HL-60/S4 treated with phorbol 12-myristate 13-acetate at 8.2 ng/mL for 4 days and 3 days (cell line): ENCODE data around the gene HMOX1.
"Not testable (repeated sequence)": the region's sequence is repeated elsewhere in the genome, so short reads cannot be mapped to it uniquely, and the experiment has no call there.

Source experiments
- in situ Hi-C: fragments of 300-500 bp; cut with MboI; formaldehyde crosslinking; loops from 2 replicates; pipeline ENCODE4 v1.15.0; 2022; ENCODE audit warnings: low sequenced_read_pairs

The HMOX1 gene

DNA sequence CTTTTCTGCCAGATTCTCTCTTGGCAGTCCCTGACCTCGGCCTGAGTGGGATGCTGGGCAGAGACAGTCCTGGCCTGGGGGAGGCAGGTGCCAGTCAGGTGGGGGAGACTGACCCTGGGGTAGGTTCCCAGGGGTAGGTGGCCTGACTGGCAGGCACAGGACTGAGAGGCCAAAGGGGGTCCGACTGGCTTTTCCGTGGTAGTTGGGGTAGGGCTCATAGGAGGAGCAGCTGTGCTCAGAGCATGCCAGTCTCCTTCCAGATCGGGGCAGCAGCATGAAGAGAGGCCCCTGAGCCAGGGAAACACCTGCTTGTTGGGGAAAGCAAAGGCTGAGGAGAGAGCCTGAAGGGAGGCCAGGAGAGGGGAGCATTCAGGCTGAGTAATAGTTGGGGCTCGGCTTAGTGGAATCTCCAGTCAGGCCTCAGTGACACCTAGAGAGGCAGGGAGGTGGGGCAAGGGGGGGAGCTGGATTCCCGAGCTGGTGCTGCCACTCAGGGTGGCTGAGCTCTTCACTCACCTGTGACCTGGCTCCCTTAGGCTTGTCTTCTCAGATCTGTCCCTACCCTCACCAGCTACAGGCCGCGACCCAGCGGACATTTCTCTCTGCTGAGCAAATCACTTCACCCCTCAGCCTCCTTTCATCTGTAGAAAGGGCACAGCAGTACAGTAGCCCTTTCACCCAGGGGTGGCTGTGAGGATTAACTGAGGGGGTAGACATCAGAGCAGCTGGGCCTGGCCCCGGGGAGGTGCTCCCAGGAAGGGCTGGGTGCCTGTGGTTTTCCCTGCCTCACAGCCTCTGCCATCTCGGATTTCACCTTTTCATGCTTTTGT lies 45.3 kb downstream of the HMOX1 start:
- in situ Hi-C loops = no loop called here

DNA sequence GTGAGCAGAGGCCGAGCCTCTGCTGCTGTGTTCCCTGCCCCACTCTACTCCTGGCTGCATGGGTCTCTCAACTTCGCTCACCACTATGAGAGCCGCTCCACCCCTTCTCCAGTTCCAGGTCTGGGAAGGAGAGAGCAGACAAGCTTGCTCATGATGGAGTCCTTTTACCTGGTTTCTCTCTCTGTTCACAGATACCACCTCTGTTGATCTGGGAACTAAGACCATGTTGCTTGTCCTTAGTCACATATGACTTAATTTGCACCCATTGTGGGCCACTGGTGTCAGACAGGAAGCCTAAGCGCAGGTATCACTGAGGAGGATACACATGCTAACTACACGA lies 45.9 kb downstream of the HMOX1 start:
- in situ Hi-C loops = no loop called here

DNA sequence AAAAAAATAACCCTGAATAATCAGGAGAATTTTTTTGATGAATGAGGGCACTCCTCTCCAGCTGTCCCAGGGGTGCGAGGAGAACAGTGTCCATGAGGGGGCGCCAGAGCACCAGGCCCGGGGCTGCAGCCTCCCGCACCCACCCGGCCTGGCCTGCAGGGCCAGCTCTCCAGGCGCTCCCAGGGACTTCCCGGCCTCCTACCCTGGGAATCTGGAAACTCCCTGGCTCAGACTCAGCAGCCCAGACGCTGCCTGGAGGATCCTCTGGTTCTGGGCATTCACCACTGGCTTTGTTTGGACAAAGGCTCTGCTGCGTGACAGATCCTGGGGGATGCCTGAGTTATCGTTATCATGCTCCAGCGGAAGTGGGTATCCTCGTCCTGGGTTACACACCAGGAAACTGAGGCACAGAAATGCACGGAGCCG lies 50.0 kb downstream of the HMOX1 start:
- in situ Hi-C loops = no loop called here

DNA sequence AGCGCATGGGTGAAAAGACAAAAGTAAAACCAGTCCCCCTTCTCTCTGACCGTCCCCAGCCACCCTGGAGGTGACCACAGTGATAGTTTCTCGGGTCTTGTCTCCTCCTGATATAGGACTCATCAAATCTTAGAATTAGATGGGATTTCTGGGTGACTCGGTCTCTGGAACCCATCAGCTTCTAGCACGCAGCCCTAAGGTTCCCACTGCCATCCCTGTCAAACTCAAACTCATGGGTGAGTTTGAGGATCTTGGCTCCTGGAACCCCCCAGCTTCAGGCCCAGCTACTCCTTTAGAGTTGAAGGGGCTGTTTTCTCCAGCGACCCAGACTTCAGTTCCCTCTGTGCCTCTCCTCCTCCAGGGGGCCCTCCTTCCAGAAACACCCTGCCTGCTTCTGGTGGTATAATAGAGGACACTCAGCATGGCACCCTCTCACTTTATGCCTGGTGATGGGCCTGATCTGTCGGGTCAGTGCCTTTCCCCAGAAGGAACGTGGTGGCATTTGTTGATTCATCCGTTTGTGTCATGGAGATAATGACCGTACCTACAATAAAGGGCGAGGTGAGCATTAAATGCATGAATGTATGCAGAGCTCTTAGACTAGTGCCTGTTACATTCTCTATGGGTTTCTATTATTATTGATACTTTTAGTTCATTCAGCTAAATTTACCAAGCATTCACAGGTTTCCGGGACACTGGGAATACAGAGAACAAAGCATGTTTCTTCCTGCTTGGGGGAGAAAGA lies 50.8 kb downstream of the HMOX1 start:
- in situ Hi-C loops = no loop called here

DNA sequence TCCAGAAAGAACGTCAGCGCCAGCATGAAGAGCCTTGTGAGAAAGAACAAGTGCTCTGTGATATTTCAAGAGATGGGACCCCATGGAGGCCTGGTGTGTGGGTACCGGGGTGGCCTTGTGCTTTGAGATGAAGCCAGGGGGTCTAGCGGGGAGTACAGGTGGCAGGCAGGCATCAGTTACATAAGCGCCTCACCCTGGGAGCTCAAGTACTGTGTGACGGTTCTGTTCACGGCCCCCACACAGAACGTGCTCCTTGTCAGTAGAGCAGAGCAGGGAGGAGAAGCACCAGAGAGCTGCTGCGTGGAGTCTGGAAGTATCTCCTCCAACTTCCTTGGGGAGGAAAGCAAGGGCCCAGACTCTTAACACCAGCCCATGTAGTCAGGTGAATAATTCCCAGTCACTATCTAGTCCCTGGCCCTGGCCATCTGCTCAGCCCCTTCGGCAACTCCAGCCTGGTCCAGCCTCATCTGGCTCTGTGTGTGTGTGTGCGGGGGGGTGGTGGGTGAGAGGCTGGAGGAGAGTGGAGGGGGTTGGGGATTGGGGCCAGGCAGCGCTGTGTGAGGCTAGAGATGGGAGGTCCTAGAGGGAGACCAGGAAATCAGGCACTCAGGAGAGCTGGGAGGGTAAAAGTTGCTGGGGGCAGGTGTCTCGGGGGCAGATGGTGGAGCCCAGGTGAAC lies 51.5 kb downstream of the HMOX1 start:
- in situ Hi-C loops = no loop called here

DNA sequence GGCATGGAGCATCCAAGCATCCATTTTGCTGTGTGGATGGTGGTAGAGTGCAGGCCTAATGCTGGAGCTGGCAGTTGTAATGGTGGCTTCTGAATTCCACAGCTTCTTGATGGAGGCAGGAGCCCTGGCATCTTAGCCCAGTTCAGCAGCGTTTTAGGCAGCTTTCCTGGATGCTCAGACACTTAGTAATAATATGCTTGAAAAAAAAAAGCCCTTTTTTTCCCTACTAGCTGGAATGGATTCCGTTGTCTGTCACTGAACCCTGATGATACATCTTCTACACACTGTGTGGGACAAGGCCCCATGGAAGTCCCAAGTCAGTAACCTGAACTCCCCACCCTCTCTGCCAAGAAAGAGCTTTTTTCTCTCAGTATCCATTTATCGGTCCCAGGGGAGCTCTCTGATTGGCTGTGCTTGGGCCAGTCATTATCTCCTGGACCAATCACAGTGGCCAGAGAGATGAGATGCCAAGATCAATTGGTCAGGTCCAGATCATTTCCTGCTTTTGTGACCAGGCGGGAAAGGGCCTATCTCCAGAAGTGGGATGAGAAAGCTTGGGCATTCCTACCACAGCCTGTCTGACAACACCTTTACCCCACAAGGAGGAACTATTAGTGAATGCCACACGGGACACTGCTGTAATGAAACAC lies 53.3 kb downstream of the HMOX1 start:
- in situ Hi-C loops = no loop called here

DNA sequence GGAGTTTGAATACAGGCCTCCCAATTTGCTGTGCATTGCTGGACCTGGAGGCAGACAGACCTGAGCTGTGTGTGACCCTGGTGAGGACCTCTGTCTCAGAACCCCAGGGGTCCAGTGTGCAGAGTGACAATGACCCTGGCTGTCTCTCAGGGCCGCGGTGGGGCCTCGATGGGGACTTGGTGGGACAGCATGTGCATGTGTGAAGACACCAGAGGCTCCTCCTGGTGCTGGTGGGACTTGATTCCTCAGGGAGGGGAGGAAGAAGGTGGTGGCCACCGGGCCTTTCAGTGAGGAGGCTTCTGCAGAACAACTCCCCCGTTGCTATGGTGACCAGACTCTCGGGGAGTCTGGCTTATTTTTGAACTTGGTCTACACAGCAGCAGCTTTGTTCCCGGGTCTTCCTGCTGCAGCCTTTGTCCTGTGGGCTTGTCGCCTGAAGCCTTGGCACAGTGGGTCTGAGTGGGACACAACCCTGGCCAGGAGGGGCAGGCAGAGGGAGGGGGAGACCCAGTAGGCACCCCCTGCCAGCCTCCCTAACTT lies 54.4 kb downstream of the HMOX1 start:
- in situ Hi-C loops = no loop called here

DNA sequence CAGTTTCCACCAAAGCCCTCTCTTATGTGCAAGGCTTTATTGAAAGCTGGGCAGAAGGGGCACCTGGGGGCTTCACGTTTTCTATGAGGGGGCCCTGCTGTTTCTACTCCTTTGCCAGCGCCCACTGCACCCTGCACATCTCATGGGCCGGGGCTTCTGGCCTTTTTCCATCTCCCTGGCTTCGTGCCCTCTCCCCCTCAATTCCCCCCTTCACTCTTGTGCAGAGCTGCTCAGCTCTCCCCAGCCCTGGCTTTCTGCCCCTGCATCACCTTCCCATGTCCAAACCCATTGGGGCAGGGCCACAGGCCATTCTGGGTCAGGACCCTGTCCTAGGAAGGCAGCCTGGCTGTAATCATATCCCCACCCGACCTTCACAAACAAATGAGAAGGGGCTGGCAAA lies 55.5 kb downstream of the HMOX1 start:
- in situ Hi-C loops = no loop called here

DNA sequence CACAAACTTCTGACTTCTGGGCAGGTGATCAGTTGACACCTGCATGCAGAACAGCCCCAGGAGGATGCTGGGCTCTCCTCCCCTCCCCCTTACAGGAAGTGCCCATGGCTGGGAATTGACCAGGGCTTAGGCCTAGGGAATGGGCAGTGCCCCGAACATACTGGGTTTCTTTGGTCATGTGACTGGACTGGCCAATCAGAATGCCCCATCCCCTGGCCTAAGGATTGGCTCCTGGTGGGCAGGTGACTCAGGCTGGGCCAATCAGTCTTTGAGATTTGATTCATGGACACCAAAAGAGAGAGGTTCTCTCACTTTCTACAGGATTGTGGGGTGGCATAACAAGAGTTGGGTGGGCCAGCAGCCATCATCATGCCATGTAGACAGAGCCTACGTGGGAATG lies 56.2 kb downstream of the HMOX1 start:
- in situ Hi-C loops = no loop called here

DNA sequence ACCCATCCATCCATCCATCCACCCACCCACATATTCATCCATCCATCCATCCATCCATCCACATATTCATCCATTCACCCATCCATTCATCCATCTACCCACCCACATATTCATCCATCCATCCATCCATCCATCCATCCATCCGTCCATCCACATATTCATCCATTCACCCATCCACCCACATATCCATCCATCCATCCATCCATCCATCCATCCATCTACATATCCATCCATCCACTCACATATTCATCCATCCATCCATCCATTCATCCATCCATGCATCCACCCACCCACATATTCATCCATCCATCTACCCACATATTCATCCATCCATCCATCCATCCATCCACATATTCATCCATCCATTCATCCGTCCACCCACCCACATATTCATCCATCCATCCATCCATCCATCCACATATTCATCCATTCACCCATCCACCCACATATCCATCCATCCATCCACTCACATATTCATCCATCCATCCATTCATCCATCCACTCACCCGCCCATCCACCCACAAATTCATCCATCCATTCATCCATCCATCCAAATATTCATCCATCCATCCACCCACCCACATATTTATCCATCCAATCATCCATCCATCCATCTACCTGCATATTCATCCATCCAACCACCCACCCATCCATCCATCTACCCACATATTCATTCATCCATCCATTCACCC lies 57.9 kb downstream of the HMOX1 start:
- in situ Hi-C loops = not testable (repeated sequence)

DNA sequence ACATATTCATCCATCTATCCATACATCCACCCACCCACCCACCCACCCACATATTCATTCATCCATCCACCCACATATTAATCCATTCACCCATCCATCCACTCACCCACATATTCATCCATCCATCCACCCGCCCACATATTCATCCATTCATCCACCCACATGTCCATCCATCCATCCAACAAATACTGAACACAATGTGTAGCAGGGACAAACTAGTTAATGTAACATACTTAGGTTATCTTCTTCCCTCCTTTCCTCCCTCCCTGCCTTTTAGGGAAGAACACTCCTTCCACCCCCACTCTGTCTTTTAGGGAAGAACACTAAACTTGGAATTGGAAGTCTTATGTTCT lies 58.4 kb downstream of the HMOX1 start:
- in situ Hi-C loops = no loop called here

DNA sequence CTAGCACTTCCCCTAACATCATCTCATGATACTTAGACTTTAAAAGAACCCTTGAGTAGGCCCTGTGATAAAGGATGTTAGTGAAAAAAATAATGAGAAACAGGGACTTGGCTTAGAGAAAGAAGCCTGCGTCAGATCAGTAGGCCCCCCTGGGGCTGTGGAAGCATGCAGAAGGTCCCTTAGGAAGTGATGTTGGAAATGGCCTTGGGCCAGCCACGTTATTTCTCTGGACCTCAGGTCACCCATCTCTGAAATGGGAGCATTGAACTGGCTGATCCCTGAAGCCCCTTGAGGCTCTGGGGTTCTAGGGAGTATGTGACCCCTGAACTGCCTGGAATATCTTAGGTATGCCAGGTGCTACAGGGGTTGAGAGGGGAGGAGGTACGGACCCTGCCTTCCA lies 59.2 kb downstream of the HMOX1 start:
- in situ Hi-C loops = no loop called here

DNA sequence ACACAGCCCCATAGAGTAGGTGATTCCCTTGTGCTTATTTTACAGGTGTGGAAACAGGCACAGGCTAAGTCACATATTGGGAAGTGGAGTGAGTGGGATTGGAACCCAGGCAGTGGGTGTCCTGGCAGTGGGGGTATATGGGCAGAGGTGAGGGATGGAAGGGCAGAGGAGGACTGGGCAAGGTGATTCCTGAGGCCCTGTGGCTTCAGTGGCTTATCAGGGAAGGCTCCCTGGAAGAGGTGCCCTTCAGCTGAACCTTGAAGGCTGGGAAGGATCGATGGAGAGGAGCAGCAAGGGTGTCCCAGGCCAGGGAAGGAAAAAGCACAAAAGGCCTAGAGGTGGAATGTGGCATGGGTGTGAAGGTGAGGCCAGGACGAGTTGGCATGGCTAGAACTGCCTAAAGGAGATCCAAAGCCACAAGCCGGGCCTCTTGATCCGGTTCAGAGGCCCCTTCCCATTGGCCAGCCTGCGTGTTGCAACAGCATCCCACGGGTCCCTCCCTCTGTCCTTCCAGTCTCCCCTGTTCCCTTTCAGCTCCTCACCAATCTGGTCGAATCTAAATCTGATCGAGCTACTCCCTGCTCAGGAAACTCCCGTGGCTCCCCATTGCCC lies 60.7 kb downstream of the HMOX1 start:
- in situ Hi-C loops = no loop called here

DNA sequence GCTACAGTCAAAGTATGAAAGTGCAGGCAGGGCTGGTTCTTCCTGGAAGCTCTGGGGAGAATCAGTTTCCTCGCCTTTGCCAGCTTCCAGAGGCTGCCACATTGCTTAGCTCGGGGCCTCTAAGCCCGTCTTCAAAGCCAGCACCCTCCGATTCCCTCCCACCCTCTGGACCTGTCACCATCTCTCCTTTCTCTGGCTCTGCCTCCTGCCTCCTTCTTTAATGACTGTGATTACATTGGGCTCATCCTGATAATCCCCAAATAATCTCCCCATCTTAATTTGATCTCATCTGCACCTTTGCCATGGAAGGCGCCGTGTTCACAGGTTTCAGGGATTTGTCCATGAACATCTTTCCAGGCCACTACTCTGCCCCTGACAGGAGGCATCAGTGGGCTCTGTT lies 61.6 kb downstream of the HMOX1 start:
- in situ Hi-C loops = no loop called here

DNA sequence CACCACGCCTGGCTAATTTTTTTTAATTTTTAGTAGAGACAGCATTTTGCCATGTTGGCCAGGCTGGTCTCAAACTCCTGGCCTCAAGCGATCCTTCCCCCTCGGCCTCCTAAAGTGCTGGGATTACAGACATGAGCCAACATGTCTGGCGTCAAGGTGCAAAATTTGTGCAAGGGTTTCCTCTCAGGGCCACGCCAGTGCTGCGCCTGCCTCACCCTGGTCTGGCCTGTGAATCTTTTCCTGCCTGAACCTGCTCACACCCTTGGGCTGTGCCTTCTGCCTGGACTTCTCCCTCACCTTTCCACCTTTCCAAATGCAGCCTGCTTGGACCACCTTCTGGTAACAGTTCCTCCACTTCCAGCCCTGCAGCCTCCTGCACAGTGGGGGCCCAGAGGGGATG lies 62.4 kb downstream of the HMOX1 start:
- in situ Hi-C loops = no loop called here
